ENCODE data around the gene RNF213.
"Not testable (repeated sequence)": the region's sequence is repeated elsewhere in the genome, so short reads cannot be mapped to it uniquely, and the experiment has no call there.

The RNF213 gene

GRCh38 chr17:80394629-80395216 is 134.1 kb downstream of the RNF213 start:
- no peak overlapping the region for H3K4me3 ChIP-seq (ENCODE audit: low read depth in 1 of 2, low read length in 1 of 2)
- TF ChIP-seq, protein P1, sequence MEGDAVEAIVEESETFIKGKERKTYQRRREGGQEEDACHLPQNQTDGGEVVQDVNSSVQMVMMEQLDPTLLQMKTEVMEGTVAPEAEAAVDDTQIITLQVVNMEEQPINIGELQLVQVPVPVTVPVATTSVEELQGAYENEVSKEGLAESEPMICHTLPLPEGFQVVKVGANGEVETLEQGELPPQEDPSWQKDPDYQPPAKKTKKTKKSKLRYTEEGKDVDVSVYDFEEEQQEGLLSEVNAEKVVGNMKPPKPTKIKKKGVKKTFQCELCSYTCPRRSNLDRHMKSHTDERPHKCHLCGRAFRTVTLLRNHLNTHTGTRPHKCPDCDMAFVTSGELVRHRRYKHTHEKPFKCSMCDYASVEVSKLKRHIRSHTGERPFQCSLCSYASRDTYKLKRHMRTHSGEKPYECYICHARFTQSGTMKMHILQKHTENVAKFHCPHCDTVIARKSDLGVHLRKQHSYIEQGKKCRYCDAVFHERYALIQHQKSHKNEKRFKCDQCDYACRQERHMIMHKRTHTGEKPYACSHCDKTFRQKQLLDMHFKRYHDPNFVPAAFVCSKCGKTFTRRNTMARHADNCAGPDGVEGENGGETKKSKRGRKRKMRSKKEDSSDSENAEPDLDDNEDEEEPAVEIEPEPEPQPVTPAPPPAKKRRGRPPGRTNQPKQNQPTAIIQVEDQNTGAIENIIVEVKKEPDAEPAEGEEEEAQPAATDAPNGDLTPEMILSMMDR (IDR thresholded peaks at IDR 0.05): no peak
- H3K27me3 ChIP-seq: no peaks in the 10 kb centered on the region
- no peak overlapping the region for H3K27ac ChIP-seq
- H3K4me1 ChIP-seq (ENCODE audit: control insufficient read depth in 1 of 2, insufficient read depth in 1 of 2, low read depth in 1 of 2, low read length in 1 of 2): no peaks in the 10 kb centered on the region
- H3K9me3 ChIP-seq: no peaks in the 10 kb centered on the region
- peaks cover 65% of the 10 kb centered on the region for H3K36me3 ChIP-seq

GRCh38 chr17:80395402-80396151 is 134.9 kb downstream of the RNF213 start:
- TF ChIP-seq, protein P1 (IDR thresholded peaks at IDR 0.05): no peak
- Histone ChIP-seq H3K9me3 (no peaks in the 10 kb centered on the region), H3K4me3 (ENCODE audit: low read depth in 1 of 2, low read length in 1 of 2) (no peak overlapping the region), H3K27ac (no peak overlapping the region), H3K4me1 (ENCODE audit: control insufficient read depth in 1 of 2, insufficient read depth in 1 of 2, low read depth in 1 of 2, low read length in 1 of 2) (no peaks in the 10 kb centered on the region), H3K36me3 (peaks cover 56% of the 10 kb centered on the region), H3K27me3 (peaks cover 3% of the 10 kb centered on the region)

- H3K4me3 ChIP-seq (ENCODE audit: low read depth in 1 of 2, low read length in 1 of 2): no peak overlapping the region
- H3K9me3 ChIP-seq: no peaks in the 10 kb centered on the region
- H3K27me3 ChIP-seq: peaks cover 6% of the 10 kb centered on the region
- no peaks in the 10 kb centered on the region for H3K4me1 ChIP-seq (ENCODE audit: control insufficient read depth in 1 of 2, insufficient read depth in 1 of 2, low read depth in 1 of 2, low read length in 1 of 2)
- peaks cover 48% of the 10 kb centered on the region for H3K36me3 ChIP-seq
- TF ChIP-seq, protein P1 (IDR thresholded peaks at IDR 0.05): no peak
- H3K27ac ChIP-seq: no peak overlapping the region
These were observed 135.7 kb downstream of the RNF213 start for GRCh38 chr17:80396157-80397033.

DNA sequence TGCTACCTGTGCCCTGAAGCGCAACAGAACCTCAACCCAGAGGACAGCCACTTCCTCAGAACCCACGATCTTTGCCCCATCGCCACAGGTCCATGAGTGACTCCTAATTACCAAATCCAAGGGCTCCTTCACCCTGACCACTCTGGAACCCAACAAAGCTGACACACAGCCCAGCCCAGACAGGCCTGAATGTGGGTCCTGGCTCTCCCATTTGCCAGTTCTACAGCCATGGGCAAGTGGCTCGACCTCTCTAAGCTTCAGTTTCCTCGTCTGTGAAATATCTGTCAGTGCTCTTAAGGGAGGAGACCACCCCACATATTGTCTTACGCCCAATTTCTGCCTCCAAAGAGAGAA is 136.4 kb downstream of the RNF213 start:
- Histone ChIP-seq H3K27ac (no peak overlapping the region), H3K4me1 (ENCODE audit: control insufficient read depth in 1 of 2, insufficient read depth in 1 of 2, low read depth in 1 of 2, low read length in 1 of 2) (no peaks in the 10 kb centered on the region), H3K27me3 (peaks cover 8% of the 10 kb centered on the region), H3K4me3 (ENCODE audit: low read depth in 1 of 2, low read length in 1 of 2) (no peak overlapping the region), H3K36me3 (peaks cover 42% of the 10 kb centered on the region), H3K9me3 (no peaks in the 10 kb centered on the region)
- TF ChIP-seq, protein P1 (IDR thresholded peaks at IDR 0.05): no peak

GRCh38 chr17:80397686-80398085 is 137.0 kb downstream of the RNF213 start:
- peaks cover 12% of the 10 kb centered on the region for H3K27me3 ChIP-seq
- TF ChIP-seq, protein P1 (IDR thresholded peaks at IDR 0.05): no peak
- no peaks in the 10 kb centered on the region for H3K4me1 ChIP-seq (ENCODE audit: control insufficient read depth in 1 of 2, insufficient read depth in 1 of 2, low read depth in 1 of 2, low read length in 1 of 2)
- no peaks in the 10 kb centered on the region for H3K9me3 ChIP-seq
- H3K4me3 ChIP-seq (ENCODE audit: low read depth in 1 of 2, low read length in 1 of 2): no peak overlapping the region
- H3K36me3 ChIP-seq: peaks cover 35% of the 10 kb centered on the region
- no peak overlapping the region for H3K27ac ChIP-seq

- not testable (repeated sequence) for H3K4me3 ChIP-seq (ENCODE audit: low read depth in 1 of 2, low read length in 1 of 2); H3K9me3 ChIP-seq; H3K4me1 ChIP-seq (ENCODE audit: control insufficient read depth in 1 of 2, insufficient read depth in 1 of 2, low read depth in 1 of 2, low read length in 1 of 2); H3K27ac ChIP-seq; H3K36me3 ChIP-seq
- H3K27me3 ChIP-seq: peaks cover 44% of the 10 kb centered on the region
These were observed 140.4 kb downstream of the RNF213 start for GRCh38 chr17:80401086-80401485.

DNA sequence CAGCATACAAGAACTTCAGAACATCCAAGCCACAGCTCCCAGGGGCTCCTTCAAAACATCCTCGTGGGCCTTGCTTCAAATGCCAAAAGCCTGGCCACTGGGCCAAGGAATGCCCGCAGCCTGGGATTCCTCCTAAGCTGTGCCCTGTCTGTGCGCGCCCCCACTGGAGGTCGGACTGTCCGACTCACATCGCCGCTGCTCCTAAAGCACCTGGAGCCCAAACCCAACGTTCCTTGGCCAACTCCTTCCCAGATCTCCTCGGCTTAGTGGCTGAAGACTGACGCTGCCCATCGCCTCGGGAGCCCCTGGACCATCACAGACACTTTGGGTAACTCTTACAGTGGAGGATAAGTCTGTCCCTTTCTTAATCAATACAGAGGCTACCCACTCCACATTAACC is 141.4 kb downstream of the RNF213 start:
- not testable (repeated sequence) for H3K4me3 ChIP-seq (ENCODE audit: low read depth in 1 of 2, low read length in 1 of 2); H3K27ac ChIP-seq; H3K9me3 ChIP-seq; H3K36me3 ChIP-seq; H3K4me1 ChIP-seq (ENCODE audit: control insufficient read depth in 1 of 2, insufficient read depth in 1 of 2, low read depth in 1 of 2, low read length in 1 of 2)
- peaks cover 54% of the 10 kb centered on the region for H3K27me3 ChIP-seq
